ENCODE results near the gene NCK2. TPM values are rescaled to one million over a fixed set of nuclear protein-coding genes. Genes with fewer than 3 reads are reported as not detected.

Gene NCK2
- total and polyA plus RNA-seq, 7 experiments from 2014 or later = 30.8 to 134 (median 105) TPM

DNA sequence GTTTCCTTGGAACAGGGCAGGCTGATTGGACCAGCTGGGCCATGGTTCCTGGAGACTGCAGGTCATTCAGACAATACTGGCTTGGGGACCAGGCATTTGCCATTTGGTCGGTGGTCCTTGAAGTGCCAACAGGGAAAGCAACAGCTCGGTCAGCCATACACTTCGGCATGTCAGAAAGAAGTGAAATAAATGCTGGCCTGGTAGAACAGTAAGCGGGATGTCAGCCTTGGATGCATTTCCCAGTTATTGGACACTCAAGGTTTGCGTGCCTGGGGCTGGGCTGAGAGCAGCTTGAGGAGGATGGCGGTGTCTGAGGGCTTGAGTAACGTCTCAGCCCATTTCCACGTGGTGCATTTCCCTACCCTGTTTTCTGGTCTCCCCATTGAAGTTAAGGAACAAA lies 75.4 kb downstream of the NCK2 start:
- H3K27me3 Mint-ChIP-seq = no peaks in the 10 kb centered on the region
- intact Hi-C loops (cut with micrococcal nuclease) = no loop called here
- ChIA-PET CTCF (no interaction called here), POLR2A (interaction anchor here (0.6 kb wide), 1 partner anchor 232 kb away, joined by 3 read pairs; no protein-coding TSS in a partner anchor)
- Histone ChIP-seq H3K4me3 (ENCODE audit: low read length) (no peak overlapping the region), H3K9me3 (ENCODE audit: control insufficient read depth in 2 of 3, low read length in 3 of 3) (no peaks in the 10 kb centered on the region), H3K36me3 (ENCODE audit: control insufficient read depth in 2 of 3, insufficient read depth in 3 of 3, low read length in 3 of 3) (peaks cover 0 to 26% (median 18%) of the 10 kb centered on the region in 3 experiments), H3K4me1 (ENCODE audit: control insufficient read depth in 2 of 2, insufficient read depth in 2 of 2, low read length in 2 of 2) (peaks cover 55 to 62% of the 10 kb centered on the region in 2 donors), H3K27ac (ENCODE audit: low read depth, low read length) (peak overlapping the region; percentile 9), H3K27me3 (ENCODE audit: control insufficient read depth in 2 of 2, insufficient read depth in 2 of 2, low read length in 2 of 2) (no peaks in the 10 kb centered on the region)
- peaks cover 15 to 65% (median 34%) of the 10 kb centered on the region in 5 donors for H3K36me3 Mint-ChIP-seq
- peak overlapping the region in 8 of 9 donors; percentile 41 to 84 (median 74) for H3K27ac Mint-ChIP-seq
- peak overlapping the region in 7 of 10 donors; percentile 12 to 60 (median 45) for H3K4me3 Mint-ChIP-seq
- DNase-seq = no peak
- ATAC-seq = no peak
- H3K9me3 Mint-ChIP-seq = peaks cover 0 to 2% (median 0%) of the 10 kb centered on the region in 11 donors
- H3K4me1 Mint-ChIP-seq = peaks cover 56 to 93% (median 89%) of the 10 kb centered on the region in 7 donors

DNA sequence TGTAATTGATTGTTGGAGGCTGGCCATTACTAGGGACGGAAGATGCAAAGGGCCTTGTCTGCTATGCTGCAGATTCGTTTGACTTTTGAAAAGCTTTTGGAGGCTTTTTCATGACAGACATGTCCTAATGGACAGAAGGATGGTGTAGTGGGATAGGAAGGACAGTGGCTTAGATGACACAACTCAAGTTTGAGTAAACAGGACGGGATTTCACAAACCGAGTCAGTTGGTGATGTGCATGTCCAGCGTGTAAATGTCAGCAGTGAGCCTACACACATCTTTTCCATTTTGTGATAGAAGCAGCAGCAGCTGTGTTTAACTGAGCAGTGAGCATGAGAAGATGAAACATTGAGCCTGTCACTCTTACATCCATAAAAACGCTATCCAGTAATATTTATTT lies 76.0 kb downstream of the NCK2 start:
- H3K4me1 Mint-ChIP-seq = peaks cover 54 to 91% (median 86%) of the 10 kb centered on the region in 7 donors
- no peak for ATAC-seq
- peaks cover 0 to 7% (median under 1%) of the 10 kb centered on the region in 11 donors for H3K9me3 Mint-ChIP-seq
- Histone ChIP-seq H3K4me1 (ENCODE audit: control insufficient read depth in 2 of 2, insufficient read depth in 2 of 2, low read length in 2 of 2) (peaks cover 53 to 57% of the 10 kb centered on the region in 2 donors), H3K9me3 (ENCODE audit: control insufficient read depth in 2 of 3, low read length in 3 of 3) (no peaks in the 10 kb centered on the region), H3K4me3 (ENCODE audit: low read length) (no peak overlapping the region), H3K27me3 (ENCODE audit: control insufficient read depth in 2 of 2, insufficient read depth in 2 of 2, low read length in 2 of 2) (no peaks in the 10 kb centered on the region), H3K27ac (ENCODE audit: low read depth, low read length) (peak overlapping the region; percentile 48), H3K36me3 (ENCODE audit: control insufficient read depth in 2 of 3, insufficient read depth in 3 of 3, low read length in 3 of 3) (peaks cover 0 to 29% (median 18%) of the 10 kb centered on the region in 3 experiments)
- intact Hi-C loops (cut with micrococcal nuclease) = no loop called here
- POLR2A ChIA-PET = interaction anchor here (0.6 to 1.2 kb wide), 3 partner anchors 9 to 232 kb away, joined by 3 read pairs; no protein-coding TSS in a partner anchor
- H3K27ac Mint-ChIP-seq = peak overlapping the region; percentile 25 to 84 (median 77)
- H3K27me3 Mint-ChIP-seq = no peaks in the 10 kb centered on the region
- H3K36me3 Mint-ChIP-seq = peaks cover 18 to 70% (median 38%) of the 10 kb centered on the region in 5 donors
- no peak for DNase-seq
- peak overlapping the region in 9 of 10 donors; percentile 17 to 60 (median 30) for H3K4me3 Mint-ChIP-seq
- CTCF ChIA-PET = interaction anchor here (0.7 kb wide), 1 partner anchor 25 kb away, joined by 3 read pairs; no protein-coding TSS in a partner anchor

DNA sequence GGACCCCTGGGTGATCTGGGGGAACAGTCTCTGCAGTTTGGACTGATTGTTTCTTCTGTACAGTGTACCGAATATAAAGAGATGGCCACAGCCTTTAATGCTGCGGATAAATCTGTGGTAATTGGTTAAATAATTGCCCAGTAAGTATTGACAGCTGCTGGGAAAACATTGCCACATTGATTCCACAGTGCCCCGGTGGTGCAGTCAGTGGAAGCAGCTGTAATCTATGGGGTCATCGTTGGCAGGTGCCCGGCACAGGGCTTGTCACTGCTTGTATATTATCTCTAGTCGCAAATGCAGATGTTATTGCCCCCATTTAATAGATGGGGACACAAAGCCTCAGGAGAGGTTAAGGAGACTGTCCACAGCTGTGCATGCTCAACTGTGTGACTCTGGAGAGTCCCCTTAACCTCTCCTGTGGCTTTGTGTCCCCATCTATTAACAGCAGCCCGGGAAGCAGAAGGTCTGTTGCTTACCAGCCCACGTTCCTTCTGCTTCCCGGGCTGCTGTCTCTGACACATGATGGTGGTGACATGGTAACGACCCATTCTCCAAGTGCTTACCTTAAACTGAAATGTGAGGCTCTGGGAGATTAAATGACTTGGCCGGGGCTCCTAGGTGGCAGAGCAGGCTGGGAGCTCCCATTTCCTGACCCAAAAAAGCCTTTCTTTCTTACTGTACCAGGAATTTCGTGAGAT lies 76.9 kb downstream of the NCK2 start:
- Mint-ChIP-seq H3K36me3 (peaks cover 26 to 75% (median 43%) of the 10 kb centered on the region in 5 donors), H3K4me1 (peaks cover 48 to 91% (median 83%) of the 10 kb centered on the region in 7 donors), H3K27me3 (no peaks in the 10 kb centered on the region), H3K27ac (peak overlapping the region; percentile 75 to 91 (median 86)), H3K4me3 (peak overlapping the region in 8 of 10 donors; percentile 6 to 67 (median 58)), H3K9me3 (peaks cover 0 to 16% (median 5%) of the 10 kb centered on the region in 11 donors)
- CTCF ChIA-PET = interaction anchor here (0.7 to 0.9 kb wide), 2 partner anchors 26 to 37 kb away, joined by 3 read pairs; no protein-coding TSS in a partner anchor
- DNase-seq = no peak
- no peaks in the 10 kb centered on the region for H3K9me3 ChIP-seq (ENCODE audit: control insufficient read depth in 2 of 3, low read length in 3 of 3)
- no peak for ATAC-seq
- H3K27ac ChIP-seq (ENCODE audit: low read depth, low read length) = peak overlapping the region; percentile 63
- POLR2A ChIA-PET = interaction anchor here (0.7 to 1.2 kb wide), 5 partner anchors 10 to 76 kb away, joined by 3 read pairs; no protein-coding TSS in a partner anchor
- no peaks in the 10 kb centered on the region for H3K27me3 ChIP-seq (ENCODE audit: control insufficient read depth in 2 of 2, insufficient read depth in 2 of 2, low read length in 2 of 2)
- intact Hi-C loops (cut with micrococcal nuclease) = loop anchor here in 1 of 2 donors (2.0 kb wide), 1 partner anchor 19 kb away; no protein-coding TSS in a partner anchor
- peaks cover 0 to 38% (median 18%) of the 10 kb centered on the region in 3 experiments for H3K36me3 ChIP-seq (ENCODE audit: control insufficient read depth in 2 of 3, insufficient read depth in 3 of 3, low read length in 3 of 3)
- H3K4me1 ChIP-seq (ENCODE audit: control insufficient read depth in 2 of 2, insufficient read depth in 2 of 2, low read length in 2 of 2) = peaks cover 54 to 59% of the 10 kb centered on the region in 2 donors
- H3K4me3 ChIP-seq (ENCODE audit: low read length) = no peak overlapping the region

DNA sequence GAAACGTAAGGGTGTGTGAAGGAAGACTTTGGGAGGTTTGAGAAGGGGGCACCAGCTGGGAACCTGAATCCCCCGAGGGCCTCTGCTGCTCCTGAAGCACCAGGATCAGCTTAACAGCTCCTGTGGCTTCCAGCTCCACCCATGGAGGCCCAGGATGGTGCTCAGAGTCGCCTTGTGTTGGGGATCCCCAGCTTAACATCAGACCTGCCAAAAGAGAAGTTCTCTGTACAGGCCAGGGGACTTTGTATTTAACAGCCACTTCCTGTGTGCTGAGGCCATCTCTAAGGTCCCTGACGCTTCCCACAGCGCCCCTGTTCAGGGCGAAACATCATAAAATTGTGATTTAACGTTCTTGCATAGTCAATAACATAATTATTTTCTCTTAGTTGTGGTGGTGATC lies 77.5 kb downstream of the NCK2 start:
- Mint-ChIP-seq H3K4me3 (peak overlapping the region; percentile 6 to 73 (median 57)), H3K36me3 (peaks cover 26 to 73% (median 41%) of the 10 kb centered on the region in 5 donors), H3K9me3 (peaks cover 0 to 22% (median 6%) of the 10 kb centered on the region in 11 donors), H3K4me1 (peaks cover 47 to 87% (median 79%) of the 10 kb centered on the region in 7 donors), H3K27me3 (no peaks in the 10 kb centered on the region), H3K27ac (peak overlapping the region; percentile 58 to 91 (median 86))
- POLR2A ChIA-PET = interaction anchor here (0.8 to 1.2 kb wide), 3 partner anchors 36 to 76 kb away, joined by 3 read pairs; no protein-coding TSS in a partner anchor
- ATAC-seq = peak; percentile 86
- Histone ChIP-seq H3K27me3 (ENCODE audit: control insufficient read depth in 2 of 2, insufficient read depth in 2 of 2, low read length in 2 of 2) (no peaks in the 10 kb centered on the region), H3K36me3 (ENCODE audit: control insufficient read depth in 2 of 3, insufficient read depth in 3 of 3, low read length in 3 of 3) (peaks cover 0 to 33% (median 18%) of the 10 kb centered on the region in 3 experiments), H3K9me3 (ENCODE audit: control insufficient read depth in 2 of 3, low read length in 3 of 3) (peaks cover 0 to 1% (median 0%) of the 10 kb centered on the region in 3 experiments), H3K4me3 (ENCODE audit: low read length) (no peak overlapping the region), H3K27ac (ENCODE audit: low read depth, low read length) (peak overlapping the region; percentile 63), H3K4me1 (ENCODE audit: control insufficient read depth in 2 of 2, insufficient read depth in 2 of 2, low read length in 2 of 2) (peaks cover 54 to 59% of the 10 kb centered on the region in 2 donors)
- CTCF ChIA-PET = interaction anchor here (0.6 kb wide), 1 partner anchor 68 kb away, joined by 7 read pairs; no protein-coding TSS in a partner anchor
- DNase-seq = peak in 5 of 9 donors; percentile 18 to 41 (median 28)
- intact Hi-C loops (cut with micrococcal nuclease) = loop anchor here in 1 of 2 donors (2.0 kb wide), 1 partner anchor 19 kb away; no protein-coding TSS in a partner anchor

DNA sequence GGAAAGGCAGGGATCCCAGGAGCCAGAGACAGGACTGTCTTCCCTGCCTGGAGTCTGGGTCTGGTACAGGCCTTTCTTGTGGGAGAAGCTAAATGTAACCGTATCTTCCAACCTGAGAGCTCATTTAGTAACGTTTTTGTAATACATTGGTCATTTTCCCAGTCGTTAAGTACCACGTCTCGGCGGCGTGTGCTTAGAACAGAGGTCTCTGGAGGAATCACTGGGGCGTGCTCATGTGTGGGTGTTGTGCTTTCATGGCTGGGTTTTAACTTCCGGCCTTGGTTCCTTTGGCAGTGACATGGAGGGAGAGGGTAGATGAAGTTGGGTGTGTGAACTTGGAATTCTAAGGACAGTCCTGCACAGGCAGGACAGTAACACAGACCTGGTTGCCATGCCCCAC lies 79.7 kb downstream of the NCK2 start:
- intact Hi-C loops (cut with micrococcal nuclease) = no loop called here
- peaks cover 28 to 74% (median 42%) of the 10 kb centered on the region in 5 donors for H3K36me3 Mint-ChIP-seq
- POLR2A ChIA-PET = no interaction called here
- no peak for DNase-seq
- Histone ChIP-seq H3K9me3 (ENCODE audit: control insufficient read depth in 2 of 3, low read length in 3 of 3) (peaks cover 0 to 4% (median 0%) of the 10 kb centered on the region in 3 experiments), H3K4me3 (ENCODE audit: low read length) (no peak overlapping the region), H3K4me1 (ENCODE audit: control insufficient read depth in 2 of 2, insufficient read depth in 2 of 2, low read length in 2 of 2) (peaks cover 52 to 63% of the 10 kb centered on the region in 2 donors), H3K27ac (ENCODE audit: low read depth, low read length) (no peak overlapping the region), H3K27me3 (ENCODE audit: control insufficient read depth in 2 of 2, insufficient read depth in 2 of 2, low read length in 2 of 2) (no peaks in the 10 kb centered on the region), H3K36me3 (ENCODE audit: control insufficient read depth in 2 of 3, insufficient read depth in 3 of 3, low read length in 3 of 3) (peaks cover 0 to 37% (median 14%) of the 10 kb centered on the region in 3 experiments)
- peak overlapping the region in 5 of 10 donors; percentile 3 to 58 (median 24) for H3K4me3 Mint-ChIP-seq
- H3K27me3 Mint-ChIP-seq = no peaks in the 10 kb centered on the region
- ATAC-seq = no peak
- peak overlapping the region; percentile 17 to 91 (median 77) for H3K27ac Mint-ChIP-seq
- H3K4me1 Mint-ChIP-seq = peaks cover 64 to 95% (median 90%) of the 10 kb centered on the region in 7 donors
- peaks cover 0 to 30% (median 10%) of the 10 kb centered on the region in 11 donors for H3K9me3 Mint-ChIP-seq
- CTCF ChIA-PET = no interaction called here
